ENCODE data around the gene PRKD2.

- TF ChIP-seq POLR2A (IDR thresholded peaks at IDR 0.05) (no peak), CTCF (IDR thresholded peaks at IDR 0.05 in 8 of 11, conservative IDR thresholded peaks at IDR 0.05 in 3 of 11) (no peak)
Measured at GRCh38 chr19:46633130-46633529, 83.8 kb downstream of the PRKD2 start.

All from spleen (tissue), 7 donors.